ENCODE results near the gene B4GALT6. TPM values are rescaled to one million over a fixed set of nuclear protein-coding genes. Genes with fewer than 3 reads are reported as not detected.

The B4GALT6 gene
- total RNA-seq, 4 donors from 2014 or later, result 1.8 to 3.4 (median 2.2) TPM

DNA sequence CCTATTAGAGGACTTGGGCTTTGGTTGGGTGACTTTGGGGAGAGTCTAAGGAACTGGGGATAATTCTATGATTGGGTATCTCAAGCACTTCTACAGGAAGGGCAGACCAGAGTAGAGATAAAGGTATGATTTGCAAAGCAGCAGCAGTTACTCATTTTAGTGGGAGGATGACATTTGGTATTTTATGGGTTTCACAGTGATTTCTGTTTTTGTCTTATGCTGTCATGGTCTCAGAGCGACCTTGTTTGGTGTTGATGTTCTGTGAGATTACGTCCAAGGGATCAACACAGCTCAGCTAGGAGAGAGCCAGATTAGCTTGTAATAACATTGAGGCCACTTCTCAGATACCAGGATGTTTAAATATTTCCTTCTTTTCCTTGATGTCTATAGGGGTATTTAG is 74.5 kb downstream of the B4GALT6 start:
- Histone ChIP-seq H3K27me3 (no peaks in the 10 kb centered on the region), H3K4me3 (no peak overlapping the region), H3K9me3 (no peaks in the 10 kb centered on the region), H3K27ac (no peak overlapping the region), H3K4me1 (no peaks in the 10 kb centered on the region), H3K36me3 (no peaks in the 10 kb centered on the region)
- TF ChIP-seq POLR2A (IDR thresholded peaks at IDR 0.05), result no peak
- TF ChIP-seq EP300 (IDR thresholded peaks at IDR 0.05), result no peak
- TF ChIP-seq, protein P1, sequence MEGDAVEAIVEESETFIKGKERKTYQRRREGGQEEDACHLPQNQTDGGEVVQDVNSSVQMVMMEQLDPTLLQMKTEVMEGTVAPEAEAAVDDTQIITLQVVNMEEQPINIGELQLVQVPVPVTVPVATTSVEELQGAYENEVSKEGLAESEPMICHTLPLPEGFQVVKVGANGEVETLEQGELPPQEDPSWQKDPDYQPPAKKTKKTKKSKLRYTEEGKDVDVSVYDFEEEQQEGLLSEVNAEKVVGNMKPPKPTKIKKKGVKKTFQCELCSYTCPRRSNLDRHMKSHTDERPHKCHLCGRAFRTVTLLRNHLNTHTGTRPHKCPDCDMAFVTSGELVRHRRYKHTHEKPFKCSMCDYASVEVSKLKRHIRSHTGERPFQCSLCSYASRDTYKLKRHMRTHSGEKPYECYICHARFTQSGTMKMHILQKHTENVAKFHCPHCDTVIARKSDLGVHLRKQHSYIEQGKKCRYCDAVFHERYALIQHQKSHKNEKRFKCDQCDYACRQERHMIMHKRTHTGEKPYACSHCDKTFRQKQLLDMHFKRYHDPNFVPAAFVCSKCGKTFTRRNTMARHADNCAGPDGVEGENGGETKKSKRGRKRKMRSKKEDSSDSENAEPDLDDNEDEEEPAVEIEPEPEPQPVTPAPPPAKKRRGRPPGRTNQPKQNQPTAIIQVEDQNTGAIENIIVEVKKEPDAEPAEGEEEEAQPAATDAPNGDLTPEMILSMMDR (IDR thresholded peaks at IDR 0.05), result no peak
- no peak for TF ChIP-seq POLR2AphosphoS5 (IDR thresholded peaks at IDR 0.05)
- 81% methylated on average over 2 of the region's 2 CpGs for WGBS
- no peak for DNase-seq (ENCODE audit: low spot score in 2 of 2)

DNA sequence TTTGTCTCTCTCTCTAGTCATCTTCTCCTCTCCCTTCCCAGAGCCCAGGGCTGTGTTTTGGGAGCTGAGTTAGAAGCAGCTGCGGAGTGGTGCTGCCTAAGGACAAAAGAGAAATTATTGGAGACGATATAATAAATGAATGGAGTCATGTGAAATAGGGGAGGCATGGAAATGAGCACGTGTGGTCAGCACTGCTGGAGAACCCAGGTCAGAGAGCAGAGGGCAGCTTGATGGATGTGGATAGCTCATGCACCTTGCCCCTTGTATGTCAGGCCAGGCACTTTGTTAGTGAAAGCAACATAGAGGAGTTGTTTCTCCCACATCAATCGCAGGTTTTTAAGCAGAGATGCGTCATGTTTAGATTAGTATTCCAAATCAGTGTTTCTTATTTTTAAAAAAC is 77.0 kb downstream of the B4GALT6 start:
- H3K36me3 ChIP-seq, result no peaks in the 10 kb centered on the region
- H3K27ac ChIP-seq, result no peak overlapping the region
- H3K9me3 ChIP-seq, result no peaks in the 10 kb centered on the region
- 80% methylated on average over 5 of the region's 5 CpGs for WGBS
- DNase-seq (ENCODE audit: low spot score in 2 of 2), result no peak
- H3K4me3 ChIP-seq, result no peak overlapping the region
- no peaks in the 10 kb centered on the region for H3K4me1 ChIP-seq
- TF ChIP-seq EP300 (IDR thresholded peaks at IDR 0.05), result no peak
- TF ChIP-seq POLR2AphosphoS5 (IDR thresholded peaks at IDR 0.05), result no peak
- TF ChIP-seq, protein P1 (IDR thresholded peaks at IDR 0.05), result no peak
- no peak for TF ChIP-seq POLR2A (IDR thresholded peaks at IDR 0.05)
- H3K27me3 ChIP-seq, result no peaks in the 10 kb centered on the region

DNA sequence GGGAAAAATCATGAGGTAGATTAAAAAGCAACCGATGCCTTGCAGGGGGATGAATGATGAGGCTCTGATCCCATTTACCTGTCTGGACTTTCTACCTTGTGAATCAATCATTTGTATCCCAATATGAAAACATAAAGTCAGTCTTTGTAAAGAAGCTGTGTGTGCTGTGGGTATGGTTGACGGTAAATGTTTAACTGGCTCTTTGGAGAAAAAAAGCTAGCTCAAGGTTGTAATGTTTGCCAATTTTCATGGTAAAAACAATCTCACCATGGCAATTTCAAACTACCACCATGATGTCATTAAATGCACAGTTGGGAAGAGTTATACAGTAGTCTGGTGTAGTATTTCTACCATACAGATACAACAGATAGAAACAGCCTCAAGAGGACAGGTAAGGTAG is 78.1 kb downstream of the B4GALT6 start:
- Histone ChIP-seq H3K4me1 (no peaks in the 10 kb centered on the region), H3K9me3 (no peaks in the 10 kb centered on the region), H3K27me3 (no peaks in the 10 kb centered on the region), H3K4me3 (no peak overlapping the region), H3K36me3 (no peaks in the 10 kb centered on the region), H3K27ac (no peak overlapping the region)
- 66% methylated on average over 2 of the region's 2 CpGs for WGBS
- TF ChIP-seq POLR2A (IDR thresholded peaks at IDR 0.05) (no peak), EP300 (IDR thresholded peaks at IDR 0.05) (no peak), POLR2AphosphoS5 (IDR thresholded peaks at IDR 0.05) (no peak)
- TF ChIP-seq, protein P1 (IDR thresholded peaks at IDR 0.05), result no peak
- no peak for DNase-seq (ENCODE audit: low spot score in 2 of 2)

DNA sequence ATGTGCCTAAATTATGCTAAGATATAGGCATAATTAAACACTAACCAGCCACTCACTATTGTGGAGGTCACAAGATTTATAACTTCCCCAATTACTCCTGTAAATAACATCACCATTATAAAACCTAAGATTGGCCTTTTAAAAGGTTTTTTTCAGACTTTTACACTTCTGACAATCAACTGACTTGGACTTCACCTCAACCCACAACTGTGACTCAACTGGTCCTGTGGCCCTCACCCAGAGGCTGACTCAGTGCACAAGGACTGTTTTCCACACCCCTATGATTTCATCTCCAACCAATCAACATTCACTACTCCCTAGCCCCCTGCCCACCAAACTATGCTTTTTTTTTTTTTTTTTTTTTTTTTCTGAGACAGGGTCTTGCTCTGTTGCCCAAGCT is 81.1 kb downstream of the B4GALT6 start:
- no peaks in the 10 kb centered on the region for H3K4me1 ChIP-seq
- H3K36me3 ChIP-seq, result no peaks in the 10 kb centered on the region
- TF ChIP-seq POLR2AphosphoS5 (IDR thresholded peaks at IDR 0.05) (no peak), POLR2A (IDR thresholded peaks at IDR 0.05) (no peak), EP300 (IDR thresholded peaks at IDR 0.05) (no peak)
- TF ChIP-seq, protein P1 (IDR thresholded peaks at IDR 0.05), result no peak
- DNase-seq (ENCODE audit: low spot score in 2 of 2), result no peak
- H3K4me3 ChIP-seq, result no peak overlapping the region
- no peaks in the 10 kb centered on the region for H3K27me3 ChIP-seq
- no peaks in the 10 kb centered on the region for H3K9me3 ChIP-seq
- no peak overlapping the region for H3K27ac ChIP-seq

DNA sequence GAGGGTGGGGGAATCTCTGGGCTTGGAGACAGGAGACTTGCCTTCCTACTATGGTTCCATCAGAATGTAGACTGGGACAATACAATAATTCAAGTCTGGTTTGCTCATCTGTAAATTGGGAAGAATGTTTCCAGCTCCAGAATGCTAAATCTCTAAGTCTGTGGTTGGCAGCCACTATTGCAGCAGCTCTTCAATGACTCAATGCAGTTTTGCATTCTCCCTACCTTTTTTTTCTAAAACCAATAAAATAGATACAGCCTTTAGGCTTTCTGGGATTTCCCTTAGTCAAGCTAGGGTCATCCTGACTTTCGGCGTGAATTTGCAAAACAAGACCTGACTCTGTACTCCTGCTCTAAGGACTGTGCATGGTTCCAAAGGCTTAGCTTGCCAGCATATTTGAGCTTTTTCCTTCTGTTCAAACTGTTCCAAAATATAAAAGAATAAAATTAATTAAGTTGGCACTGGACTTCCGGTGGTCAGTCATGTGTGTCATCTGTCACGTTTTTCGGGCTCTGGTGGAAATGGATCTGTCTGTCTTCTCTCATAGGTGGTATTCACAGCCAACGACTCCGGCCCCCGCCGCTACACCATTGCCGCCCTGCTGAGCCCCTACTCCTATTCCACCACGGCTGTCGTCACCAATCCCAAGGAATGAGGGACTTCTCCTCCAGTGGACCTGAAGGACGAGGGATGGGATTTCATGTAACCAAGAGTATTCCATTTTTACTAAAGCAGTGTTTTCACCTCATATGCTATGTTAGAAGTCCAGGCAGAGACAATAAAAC is 86.2 kb downstream of the B4GALT6 start:
- Histone ChIP-seq H3K9me3 (no peaks in the 10 kb centered on the region), H3K27ac (no peak overlapping the region), H3K4me3 (no peak overlapping the region), H3K27me3 (no peaks in the 10 kb centered on the region), H3K36me3 (no peaks in the 10 kb centered on the region), H3K4me1 (no peaks in the 10 kb centered on the region)
- DNase-seq (ENCODE audit: low spot score in 2 of 2), result no peak
- TF ChIP-seq EP300 (IDR thresholded peaks at IDR 0.05) (no peak), POLR2AphosphoS5 (IDR thresholded peaks at IDR 0.05) (no peak), POLR2A (IDR thresholded peaks at IDR 0.05) (no peak)
- WGBS, result 89% methylated on average over 13 of the region's 13 CpGs

All from suprapubic skin (tissue), 4 donors.